DOHH2 (cell line): ENCODE data around the gene SUSD1.

Source experiments
- H3F3A ChIP-seq: fragments of 200-600 bp; sonication (generic), shearing (Covaris generic); 2 replicates; pipeline ENCODE4 v1.6.0; 2016; ENCODE audit warnings: antibody characterized with exemption, mild to moderate bottlenecking; ENCODE audit not compliant: control insufficient read depth, insufficient read depth
- H3K27ac ChIP-seq: fragments of 200-600 bp; sonication (generic); 2 replicates; pipeline ENCODE4 v1.5.1; 2014; ENCODE audit warnings: low read depth, mild to moderate bottlenecking, low read length, moderate library complexity
- H3K27me3 ChIP-seq: fragments of 200-600 bp; sonication (generic); 2 replicates; pipeline ENCODE4 v1.6.1; 2014; ENCODE audit warnings: mild to moderate bottlenecking, low read length, mixed read lengths; ENCODE audit not compliant: control insufficient read depth
- H3K36me3 ChIP-seq: fragments of 200-600 bp; sonication (generic); 2 replicates; pipeline ENCODE4 v1.6.1; 2014; ENCODE audit warnings: mild to moderate bottlenecking, low read length, moderate library complexity, mixed read lengths; ENCODE audit not compliant: control insufficient read depth
- H3K4me1 ChIP-seq: fragments of 200-600 bp; sonication (generic); 2 replicates; pipeline ENCODE4 v1.6.1; 2014; ENCODE audit warnings: mild to moderate bottlenecking, low read length, mixed read lengths; ENCODE audit not compliant: control insufficient read depth
- H3K4me2 ChIP-seq: fragments of 200-600 bp; sonication (generic); 2 replicates; pipeline ENCODE4 v1.6.0; 2014; ENCODE audit warnings: mild to moderate bottlenecking, low read length, moderate library complexity
- H3K4me3 ChIP-seq: fragments of 200-600 bp; sonication (generic); 2 replicates; pipeline ENCODE4 v1.5.1; 2014; ENCODE audit warnings: mild to moderate bottlenecking, low read length, mixed read lengths
- H3K79me2 ChIP-seq: fragments of 200-600 bp; sonication (generic); 2 replicates; pipeline ENCODE4 v1.6.1; 2014; ENCODE audit warnings: mild to moderate bottlenecking, low read length, mixed read lengths; ENCODE audit not compliant: control insufficient read depth
- H3K9me2 ChIP-seq: fragments of 200-600 bp; sonication (generic); replicated peaks from 2 replicates; pipeline ENCODE4 v1.6.1; 2014; ENCODE audit warnings: mild to moderate bottlenecking, low read length, mixed read lengths; ENCODE audit not compliant: control insufficient read depth
- H3K9me3 ChIP-seq: fragments of 200-600 bp; sonication (generic); 2 replicates; pipeline ENCODE4 v1.6.1; 2014; ENCODE audit warnings: antibody characterized with exemption, low read length, mixed read lengths; ENCODE audit not compliant: control insufficient read depth, insufficient read depth
- H4K20me1 ChIP-seq: fragments of 200-600 bp; sonication (generic); 2 replicates; pipeline ENCODE4 v1.6.0; 2014; ENCODE audit warnings: low read depth, mild to moderate bottlenecking, antibody characterized with exemption, low read length, moderate library complexity; ENCODE audit not compliant: control insufficient read depth, insufficient read depth
- EZH2phosphoT487 ChIP-seq: fragments of 200-600 bp; sonication (generic); IDR thresholded peaks from 2 replicates; pipeline ENCODE4 v1.6.1; 2017; ENCODE audit warnings: borderline replicate concordance, mild to moderate bottlenecking, antibody characterized with exemption, low read length, moderate library complexity, mixed read lengths
- TF ChIP-seq, protein P1 (sequence below): fragments of 200-600 bp; sonication (generic); IDR thresholded peaks from one replicate; pipeline ENCODE4 v1.5.1; 2014; ENCODE audit warnings: antibody characterized with exemption, mild to moderate bottlenecking, low read depth, low read length; ENCODE audit not compliant: poor library complexity, severe bottlenecking

Gene SUSD1

GRCh38 chr9:112179816-112180215 lies 4.7 kb upstream of the SUSD1 start:
- Histone ChIP-seq H3K4me3 (no peak overlapping the region), H3K4me1 (peaks cover 11% of the 10 kb centered on the region)

GRCh38 chr9:112176524-112176923 lies 1.4 kb upstream of the SUSD1 start:
- TF ChIP-seq EZH2phosphoT487, result no peak
- TF ChIP-seq, protein P1, sequence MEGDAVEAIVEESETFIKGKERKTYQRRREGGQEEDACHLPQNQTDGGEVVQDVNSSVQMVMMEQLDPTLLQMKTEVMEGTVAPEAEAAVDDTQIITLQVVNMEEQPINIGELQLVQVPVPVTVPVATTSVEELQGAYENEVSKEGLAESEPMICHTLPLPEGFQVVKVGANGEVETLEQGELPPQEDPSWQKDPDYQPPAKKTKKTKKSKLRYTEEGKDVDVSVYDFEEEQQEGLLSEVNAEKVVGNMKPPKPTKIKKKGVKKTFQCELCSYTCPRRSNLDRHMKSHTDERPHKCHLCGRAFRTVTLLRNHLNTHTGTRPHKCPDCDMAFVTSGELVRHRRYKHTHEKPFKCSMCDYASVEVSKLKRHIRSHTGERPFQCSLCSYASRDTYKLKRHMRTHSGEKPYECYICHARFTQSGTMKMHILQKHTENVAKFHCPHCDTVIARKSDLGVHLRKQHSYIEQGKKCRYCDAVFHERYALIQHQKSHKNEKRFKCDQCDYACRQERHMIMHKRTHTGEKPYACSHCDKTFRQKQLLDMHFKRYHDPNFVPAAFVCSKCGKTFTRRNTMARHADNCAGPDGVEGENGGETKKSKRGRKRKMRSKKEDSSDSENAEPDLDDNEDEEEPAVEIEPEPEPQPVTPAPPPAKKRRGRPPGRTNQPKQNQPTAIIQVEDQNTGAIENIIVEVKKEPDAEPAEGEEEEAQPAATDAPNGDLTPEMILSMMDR, result no peak
- Histone ChIP-seq H3K9me3 (no peaks in the 10 kb centered on the region), H3K36me3 (no peaks in the 10 kb centered on the region), H3K4me3 (no peak overlapping the region), H3K27me3 (peaks cover 56% of the 10 kb centered on the region), H3K4me2 (no peak overlapping the region), H3K4me1 (peaks cover 18% of the 10 kb centered on the region), H3K27ac (no peak overlapping the region), H3K79me2 (no peaks in the 10 kb centered on the region), H3K9me2 (no peaks in the 10 kb centered on the region), H4K20me1 (no peaks in the 10 kb centered on the region), H3F3A (no peaks in the 10 kb centered on the region)

More at GRCh38 chr9:112179816-112180215, 4.7 kb upstream of the SUSD1 start:
- H3F3A ChIP-seq, result no peaks in the 10 kb centered on the region
- H3K9me3 ChIP-seq, result no peaks in the 10 kb centered on the region
- H4K20me1 ChIP-seq, result no peaks in the 10 kb centered on the region
- H3K36me3 ChIP-seq, result no peaks in the 10 kb centered on the region
- no peaks in the 10 kb centered on the region for H3K79me2 ChIP-seq
- H3K9me2 ChIP-seq, result no peaks in the 10 kb centered on the region
- H3K27me3 ChIP-seq, result peaks cover 44% of the 10 kb centered on the region
- TF ChIP-seq EZH2phosphoT487, result no peak
- TF ChIP-seq, protein P1, result no peak
- H3K4me2 ChIP-seq, result no peak overlapping the region
- no peak overlapping the region for H3K27ac ChIP-seq

DNA sequence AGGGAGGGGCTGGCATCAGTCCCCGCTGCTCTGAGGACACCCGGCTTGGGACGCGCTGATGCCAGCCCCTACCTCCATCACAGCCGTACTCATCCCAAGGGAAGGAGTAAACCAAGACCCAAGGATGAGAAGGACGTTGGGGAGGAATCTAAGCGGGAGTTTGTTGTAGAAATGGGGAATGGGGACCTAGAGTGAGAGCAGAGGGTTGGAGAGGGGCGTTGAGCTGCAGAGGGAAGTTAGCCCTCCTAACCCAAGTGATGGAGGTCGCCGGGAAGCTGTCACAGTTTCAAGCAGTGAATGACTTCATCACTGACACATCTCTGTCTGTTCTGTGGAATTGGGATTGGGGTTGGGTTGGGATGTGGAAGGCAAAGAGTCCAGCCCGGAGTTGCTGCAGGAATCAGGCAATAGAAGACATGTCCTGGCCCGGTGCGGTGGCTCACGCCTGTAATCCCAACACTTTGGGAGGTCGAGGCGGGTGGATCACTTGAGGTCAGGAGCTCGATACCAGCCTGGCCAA lies 759 bp upstream of the SUSD1 start:
- Histone ChIP-seq H3K4me3 (no peak overlapping the region), H3K27ac (no peak overlapping the region)

More for the DNA sequence above, 759 bp upstream of the SUSD1 start:
- Histone ChIP-seq H3K9me2 (no peaks in the 10 kb centered on the region), H3K27me3 (peaks cover 56% of the 10 kb centered on the region), H3K9me3 (no peaks in the 10 kb centered on the region), H3K4me2 (peak overlapping the region; percentile 63; the same call in 1 of the 2 replicates), H4K20me1 (no peaks in the 10 kb centered on the region), H3K36me3 (no peaks in the 10 kb centered on the region), H3F3A (no peaks in the 10 kb centered on the region), H3K4me1 (peaks cover 15% of the 10 kb centered on the region), H3K79me2 (no peaks in the 10 kb centered on the region)
- TF ChIP-seq, protein P1, result no peak
- no peak for TF ChIP-seq EZH2phosphoT487
